Measurements from ENCODE around the gene OR1M1. TPM values are rescaled to one million over a fixed set of nuclear protein-coding genes. Genes with fewer than 3 reads are reported as not detected.

The OR1M1 gene
- total RNA-seq, 1 donor from 2014 or later: not detected

GRCh38 chr19:9075064-9075949, 11.6 kb upstream of the OR1M1 start:
- H3K36me3 Mint-ChIP-seq (ENCODE audit: low read depth, unreplicated experiment): no peaks in the 10 kb centered on the region
- H2AFZ ChIP-seq (ENCODE audit: low read depth, low read length): peak overlapping the region; percentile 51

GRCh38 chr19:9076901-9077300, 10.0 kb upstream of the OR1M1 start:
- no peaks in the 10 kb centered on the region for H3K27me3 ChIP-seq (ENCODE audit: insufficient read depth, low read length)
- H2AFZ ChIP-seq (ENCODE audit: low read depth, low read length): no peak overlapping the region
- Mint-ChIP-seq H3K27ac (ENCODE audit: unreplicated experiment) (no peak overlapping the region), H3K9me3 (ENCODE audit: unreplicated experiment) (peaks cover 9% of the 10 kb centered on the region), H3K4me1 (ENCODE audit: low read depth, unreplicated experiment) (no peaks in the 10 kb centered on the region), H3K36me3 (ENCODE audit: low read depth, unreplicated experiment) (no peaks in the 10 kb centered on the region), H3K4me3 (ENCODE audit: unreplicated experiment) (no peak overlapping the region), H3K27me3 (ENCODE audit: low read depth, unreplicated experiment) (no peaks in the 10 kb centered on the region)
- no peak overlapping the region for H3K27ac ChIP-seq (ENCODE audit: low read depth, low read length)
- H3K4me2 ChIP-seq (ENCODE audit: low read length): no peak overlapping the region
- no peaks in the 10 kb centered on the region for H3K9me3 ChIP-seq (ENCODE audit: insufficient read depth, low read depth, low read length)
- H3K36me3 ChIP-seq (ENCODE audit: insufficient read depth, low read length): no peaks in the 10 kb centered on the region
- FAIRE-seq (no peak), DNase-seq (ENCODE audit: low read depth) (peak; percentile 8)
- H3K4me3 ChIP-seq (ENCODE audit: insufficient read depth, low read depth, low read length): no peak overlapping the region
- no peaks in the 10 kb centered on the region for H3K79me2 ChIP-seq (ENCODE audit: insufficient read depth, low read length)
- H3K4me1 ChIP-seq (ENCODE audit: insufficient read depth, low read length): peaks cover 6% of the 10 kb centered on the region
- H4K20me1 ChIP-seq (ENCODE audit: insufficient read depth, low read length): no peaks in the 10 kb centered on the region
- no peak for TF ChIP-seq CTCF (IDR thresholded peaks at IDR 0.05; ENCODE audit: insufficient read depth, low read depth, low read length)
- H3K9ac ChIP-seq (ENCODE audit: low read length): no peak overlapping the region

More at GRCh38 chr19:9075064-9075949, 11.6 kb upstream of the OR1M1 start:
- Mint-ChIP-seq H3K4me1 (ENCODE audit: low read depth, unreplicated experiment) (no peaks in the 10 kb centered on the region), H3K9me3 (ENCODE audit: unreplicated experiment) (peaks cover 9% of the 10 kb centered on the region), H3K4me3 (ENCODE audit: unreplicated experiment) (no peak overlapping the region), H3K27me3 (ENCODE audit: low read depth, unreplicated experiment) (no peaks in the 10 kb centered on the region), H3K27ac (ENCODE audit: unreplicated experiment) (no peak overlapping the region)
- no peaks in the 10 kb centered on the region for H3K27me3 ChIP-seq (ENCODE audit: insufficient read depth, low read length)
- no peaks in the 10 kb centered on the region for H3K36me3 ChIP-seq (ENCODE audit: insufficient read depth, low read length)
- H4K20me1 ChIP-seq (ENCODE audit: insufficient read depth, low read length): no peaks in the 10 kb centered on the region
- DNase-seq (ENCODE audit: low read depth) (peak; percentile 99), FAIRE-seq (peak; percentile 29)
- no peak for TF ChIP-seq CTCF (IDR thresholded peaks at IDR 0.05; ENCODE audit: insufficient read depth, low read depth, low read length)
- TF ChIP-seq EZH2 (IDR thresholded peaks at IDR 0.05; ENCODE audit: insufficient read depth, low read length): no peak
- H3K4me1 ChIP-seq (ENCODE audit: insufficient read depth, low read length): peaks cover 6% of the 10 kb centered on the region
- peak overlapping the region; percentile 57 for H3K27ac ChIP-seq (ENCODE audit: low read depth, low read length)
- no peak overlapping the region for H3K4me3 ChIP-seq (ENCODE audit: insufficient read depth, low read depth, low read length)
- H3K9me3 ChIP-seq (ENCODE audit: insufficient read depth, low read depth, low read length): no peaks in the 10 kb centered on the region
- H3K4me2 ChIP-seq (ENCODE audit: low read length): peak overlapping the region; percentile 72
- no peaks in the 10 kb centered on the region for H3K79me2 ChIP-seq (ENCODE audit: insufficient read depth, low read length)
- H3K9ac ChIP-seq (ENCODE audit: low read length): peak overlapping the region; percentile 50

- Mint-ChIP-seq H3K36me3 (ENCODE audit: low read depth, unreplicated experiment) (no peaks in the 10 kb centered on the region), H3K4me1 (ENCODE audit: low read depth, unreplicated experiment) (no peaks in the 10 kb centered on the region), H3K27ac (ENCODE audit: unreplicated experiment) (no peak overlapping the region), H3K4me3 (ENCODE audit: unreplicated experiment) (no peak overlapping the region), H3K27me3 (ENCODE audit: low read depth, unreplicated experiment) (no peaks in the 10 kb centered on the region), H3K9me3 (ENCODE audit: unreplicated experiment) (peaks cover 9% of the 10 kb centered on the region)
- H3K4me3 ChIP-seq (ENCODE audit: insufficient read depth, low read depth, low read length): no peak overlapping the region
- H2AFZ ChIP-seq (ENCODE audit: low read depth, low read length): no peak overlapping the region
- DNase-seq (ENCODE audit: low read depth) (no peak), FAIRE-seq (no peak)
- H3K9ac ChIP-seq (ENCODE audit: low read length): no peak overlapping the region
- no peaks in the 10 kb centered on the region for H4K20me1 ChIP-seq (ENCODE audit: insufficient read depth, low read length)
- H3K4me1 ChIP-seq (ENCODE audit: insufficient read depth, low read length): peaks cover 6% of the 10 kb centered on the region
- no peaks in the 10 kb centered on the region for H3K9me3 ChIP-seq (ENCODE audit: insufficient read depth, low read depth, low read length)
- TF ChIP-seq CTCF (IDR thresholded peaks at IDR 0.05; ENCODE audit: insufficient read depth, low read depth, low read length) (no peak), EZH2 (IDR thresholded peaks at IDR 0.05; ENCODE audit: insufficient read depth, low read length) (no peak)
- no peak overlapping the region for H3K27ac ChIP-seq (ENCODE audit: low read depth, low read length)
- no peaks in the 10 kb centered on the region for H3K79me2 ChIP-seq (ENCODE audit: insufficient read depth, low read length)
- H3K4me2 ChIP-seq (ENCODE audit: low read length): no peak overlapping the region
- H3K27me3 ChIP-seq (ENCODE audit: insufficient read depth, low read length): no peaks in the 10 kb centered on the region
- no peaks in the 10 kb centered on the region for H3K36me3 ChIP-seq (ENCODE audit: insufficient read depth, low read length)
These were observed 8.2 kb upstream of the OR1M1 start for GRCh38 chr19:9078651-9079050.
